K562 (cell line): ENCODE results near the gene CERS2. TPM values are rescaled to one million over a fixed set of nuclear protein-coding genes. Genes with fewer than 3 reads are reported as not detected.

Source experiments
- BCL6 ChIP-seq: fragments of 250-450 bp; sonication (Bioruptor Pico); IDR thresholded peaks from 2 replicates; pipeline ENCODE4 v1.4.0; 2020
- BMI1 ChIP-seq: fragments of 150-350 bp; IDR thresholded peaks from 2 replicates; pipeline ENCODE4 v1.6.1; 2014; ENCODE audit warnings: low read length
- CHD2 ChIP-seq: IDR thresholded peaks from 2 replicates; pipeline ENCODE4 v1.6.1; 2011; ENCODE audit warnings: low read depth, low read length
- DACH1 ChIP-seq: fragments of 450-650 bp; IDR thresholded peaks from 2 replicates; pipeline ENCODE4 v1.6.1; 2018; ENCODE audit not compliant: partially characterized antibody
- DIDO1 ChIP-seq: fragments of 450-650 bp; IDR thresholded peaks from 2 replicates; pipeline ENCODE4 v1.6.1; 2016; ENCODE audit warnings: low read depth, missing biosample characterization, missing genetic modification characterization
- ETS2 ChIP-seq: IDR thresholded peaks from 2 replicates; pipeline ENCODE4 v1.6.1; 2016; ENCODE audit warnings: borderline replicate concordance, missing genetic modification characterization, mild to moderate bottlenecking, moderate library complexity, missing compliant biosample characterization; ENCODE audit not compliant: poor library complexity, severe bottlenecking
- HEY1 ChIP-seq: fragments of 250-450 bp; sonication (Bioruptor Pico); IDR thresholded peaks from 2 replicates; pipeline ENCODE4 v1.5.0; 2020; ENCODE audit warnings: mild to moderate bottlenecking, moderate library complexity, borderline replicate concordance
- KDM4B ChIP-seq, 2 experiments: fragments of 450-650 bp in 1 of 2; sonication (generic) in 1 of 2; IDR thresholded peaks; 2 replicates each; pipeline ENCODE4 v1.6.1; 2016 to 2017; ENCODE audit warnings: borderline replicate concordance in 2 of 2, antibody characterized with exemption in 1 of 2, low read depth in 1 of 2, mild to moderate bottlenecking in 1 of 2
- KLF10 ChIP-seq: fragments of 250-450 bp; sonication (Bioruptor Pico); IDR thresholded peaks from 2 replicates; pipeline ENCODE4 v1.6.1; 2021; ENCODE audit warnings: matching md5 sums
- MED1 ChIP-seq: sonication (generic); formaldehyde crosslinking; IDR thresholded peaks from 2 replicates; pipeline ENCODE4 v1.8.1; 2023; ENCODE audit warnings: missing genetic modification reagents, borderline replicate concordance
- MXI1 ChIP-seq: IDR thresholded peaks from 2 replicates; pipeline ENCODE4 v1.6.1; 2011; ENCODE audit warnings: low read depth, mild to moderate bottlenecking, improper control_type of control experiment, low read length
- NR1H2 ChIP-seq: sonication (generic); formaldehyde crosslinking; IDR thresholded peaks from 2 replicates; pipeline ENCODE4 v1.4.0; 2020; ENCODE audit warnings: mild to moderate bottlenecking, missing genetic modification reagents
- NR2C1 ChIP-seq, 2 experiments: fragments of 450-650 bp; IDR thresholded peaks; 2 replicates each; pipeline ENCODE4 v1.6.1; 2017; ENCODE audit warnings: mild to moderate bottlenecking in 2 of 2, antibody characterized with exemption in 1 of 2, inconsistent platforms in 1 of 2, missing compliant biosample characterization in 1 of 2, missing genetic modification characterization in 1 of 2
- NR2F6 ChIP-seq: fragments of 450-650 bp; formaldehyde crosslinking; IDR thresholded peaks from 2 replicates; pipeline ENCODE4 v1.4.0; 2020; ENCODE audit warnings: mild to moderate bottlenecking
- POLR2A ChIP-seq: fragments of 450-650 bp; conservative IDR thresholded peaks from 2 replicates; pipeline ENCODE4 v1.6.1; 2016
- POLR2AphosphoS5 ChIP-seq: IDR thresholded peaks from 2 replicates; pipeline ENCODE4 v1.6.1; 2011; ENCODE audit warnings: mild to moderate bottlenecking, low read depth, low read length, moderate library complexity; ENCODE audit not compliant: control insufficient read depth, insufficient read depth
- PTBP1 ChIP-seq: fragments of 200-400 bp; formaldehyde crosslinking; IDR thresholded peaks from 2 replicates; pipeline ENCODE4 v1.6.1; 2017; ENCODE audit warnings: low read depth, low read length
- RBM25 ChIP-seq: fragments of 200-400 bp; formaldehyde crosslinking; IDR thresholded peaks from 2 replicates; pipeline ENCODE4 v1.6.1; 2018; ENCODE audit warnings: low read length, low read depth, moderate library complexity; ENCODE audit not compliant: severe bottlenecking
- STAT5B ChIP-seq: fragments of 250-450 bp; sonication (Bioruptor Pico); IDR thresholded peaks from 2 replicates; pipeline ENCODE4 v1.8.0; 2021; ENCODE audit warnings: mild to moderate bottlenecking, inconsistent platforms
- TCFL5 ChIP-seq: fragments of 250-450 bp; sonication (Bioruptor Pico); conservative IDR thresholded peaks from 2 replicates; pipeline ENCODE4 v1.6.1; 2021; ENCODE audit warnings: mild to moderate bottlenecking, moderate library complexity, matching md5 sums
- TRIM28 ChIP-seq: fragments of 450-650 bp; IDR thresholded peaks from 2 replicates; pipeline ENCODE4 v1.6.1; 2017
- ZNF311 ChIP-seq: fragments of 250-450 bp; sonication (Bioruptor Pico); IDR thresholded peaks from 2 replicates; pipeline ENCODE4 v1.4.0; 2020; ENCODE audit warnings: mild to moderate bottlenecking, moderate library complexity
- polyA plus RNA-seq, 8 experiments: library from polyadenylated mRNA; depleted of rRNA in 4 of 8; stranded (reverse) in 5 of 8; unstranded in 3 of 8; fragments of >200 nt; fragmentation: Nextera tagmentation in 2 of 8; fragmentation: Illumina TruSeq in 1 of 8; extraction: Ambion mirVana in 2 of 8; extraction: Trizol in 1 of 8; gene quantifications; 2 replicates each; pipeline versions ENCODE4 v1.2.1 to v1.2.3, GENCODE V29; 2011 to 2014; ENCODE audit warnings: inconsistent platforms in 1 of 8, missing spikeins in 1 of 8
- total RNA-seq, 7 experiments: library from RNA; depleted of rRNA in 6 of 7; stranded (reverse); fragments of >200 nt in 6 of 7; fragmentation: Illumina TruSeq in 2 of 7; extraction: Trizol in 2 of 7; gene quantifications; 2 replicates each; pipeline versions ENCODE4 v1.2.1 to v1.2.3, GENCODE V29; 2011 to 2021; ENCODE audit warnings: low replicate concordance in 1 of 7
- TF ChIP-seq, protein P1 (sequence below): sonication (generic); formaldehyde crosslinking; IDR thresholded peaks from 2 replicates; pipeline ENCODE4 v1.8.0; 2022; ENCODE audit warnings: mild to moderate bottlenecking, missing genetic modification reagents
- TF ChIP-seq, protein P2 (sequence below): sonication (generic); formaldehyde crosslinking; IDR thresholded peaks from 2 replicates; pipeline ENCODE4 v1.8.1; 2023; ENCODE audit warnings: mild to moderate bottlenecking, missing genetic modification reagents

Gene CERS2
- total and polyA plus RNA-seq, 9 of the 15 experiments (the other 6 are each of a cell fraction or from before 2014, with no cell fraction given): 23.4 to 295 (median 132) TPM

DNA sequence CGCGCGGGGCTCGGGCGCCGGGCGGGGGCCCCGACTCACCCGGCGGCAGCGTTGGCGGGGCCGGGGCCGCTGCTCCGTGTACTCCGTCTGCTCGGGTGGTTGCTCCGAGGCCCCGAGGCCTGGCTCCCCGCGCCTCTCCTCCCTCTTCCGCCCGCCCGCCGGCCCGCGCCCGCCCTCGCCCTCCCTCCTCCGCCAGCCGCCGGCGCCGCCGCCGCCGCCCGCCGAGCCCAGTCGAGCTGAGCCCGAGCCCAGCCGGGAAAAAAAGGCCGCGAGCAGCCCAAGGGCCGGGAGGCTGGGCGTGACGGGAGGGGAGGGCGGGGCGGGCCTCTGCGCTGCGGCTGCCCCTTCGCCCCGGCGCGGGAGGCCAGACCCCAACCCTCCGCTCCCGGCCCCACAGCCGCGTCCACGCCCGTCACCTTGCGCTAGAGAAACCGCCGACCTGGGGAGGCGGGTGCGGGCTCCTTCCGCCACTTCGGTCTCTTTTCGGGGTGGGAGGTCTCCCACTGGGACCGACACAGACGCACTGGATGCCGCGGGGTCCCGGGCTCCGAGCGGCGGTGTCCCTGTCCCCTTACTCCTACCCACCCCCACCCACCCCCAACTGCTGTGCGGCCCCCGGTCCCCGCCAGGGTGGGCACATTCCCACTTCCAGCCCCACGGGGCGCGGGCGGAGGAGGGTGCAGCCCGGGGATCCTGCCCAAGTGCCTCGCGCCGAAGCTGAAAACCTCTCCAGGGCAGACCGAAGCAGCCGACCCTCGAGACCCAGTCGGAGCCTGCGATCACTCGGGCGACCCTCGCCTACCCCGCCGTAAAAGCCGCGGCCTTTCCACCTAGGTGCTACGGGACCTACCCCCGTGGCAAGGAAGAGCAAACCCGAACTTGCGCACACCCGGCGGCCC is at the start of gene CERS2 (continued):
- TF ChIP-seq HEY1 (no peak), DIDO1 (tag) (no peak), BMI1 (no peak), PTBP1 (no peak), KLF10 (CRISPR knock-in tag) (no peak), ZNF311 (CRISPR knock-in tag) (no peak), MED1 (CRISPR knock-in tag) (no peak), STAT5B (CRISPR knock-in tag) (no peak), CHD2 (no peak), NR2F6 (no peak), ETS2 (tag) (no peak), POLR2AphosphoS5 (no peak), DACH1 (no peak), TRIM28 (no peak), TCFL5 (CRISPR knock-in tag) (no peak), POLR2A (peak; percentile 52; the same call in 1 of the 2 replicates), BCL6 (CRISPR knock-in tag) (no peak), RBM25 (no peak), NR1H2 (no peak), KDM4B (IDR thresholded peaks at IDR 0.05; ENCODE audit: borderline replicate concordance in 2 of 2, low read depth in 1 of 2) (no peak), NR2C1 (IDR thresholded peaks at IDR 0.05) (no peak), NR2C1 (tag; IDR thresholded peaks at IDR 0.05) (no peak), MXI1 (no peak)
- TF ChIP-seq, protein P1, sequence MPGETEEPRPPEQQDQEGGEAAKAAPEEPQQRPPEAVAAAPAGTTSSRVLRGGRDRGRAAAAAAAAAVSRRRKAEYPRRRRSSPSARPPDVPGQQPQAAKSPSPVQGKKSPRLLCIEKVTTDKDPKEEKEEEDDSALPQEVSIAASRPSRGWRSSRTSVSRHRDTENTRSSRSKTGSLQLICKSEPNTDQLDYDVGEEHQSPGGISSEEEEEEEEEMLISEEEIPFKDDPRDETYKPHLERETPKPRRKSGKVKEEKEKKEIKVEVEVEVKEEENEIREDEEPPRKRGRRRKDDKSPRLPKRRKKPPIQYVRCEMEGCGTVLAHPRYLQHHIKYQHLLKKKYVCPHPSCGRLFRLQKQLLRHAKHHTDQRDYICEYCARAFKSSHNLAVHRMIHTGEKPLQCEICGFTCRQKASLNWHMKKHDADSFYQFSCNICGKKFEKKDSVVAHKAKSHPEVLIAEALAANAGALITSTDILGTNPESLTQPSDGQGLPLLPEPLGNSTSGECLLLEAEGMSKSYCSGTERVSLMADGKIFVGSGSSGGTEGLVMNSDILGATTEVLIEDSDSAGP (CRISPR knock-in tag): no peak
- TF ChIP-seq, protein P2, sequence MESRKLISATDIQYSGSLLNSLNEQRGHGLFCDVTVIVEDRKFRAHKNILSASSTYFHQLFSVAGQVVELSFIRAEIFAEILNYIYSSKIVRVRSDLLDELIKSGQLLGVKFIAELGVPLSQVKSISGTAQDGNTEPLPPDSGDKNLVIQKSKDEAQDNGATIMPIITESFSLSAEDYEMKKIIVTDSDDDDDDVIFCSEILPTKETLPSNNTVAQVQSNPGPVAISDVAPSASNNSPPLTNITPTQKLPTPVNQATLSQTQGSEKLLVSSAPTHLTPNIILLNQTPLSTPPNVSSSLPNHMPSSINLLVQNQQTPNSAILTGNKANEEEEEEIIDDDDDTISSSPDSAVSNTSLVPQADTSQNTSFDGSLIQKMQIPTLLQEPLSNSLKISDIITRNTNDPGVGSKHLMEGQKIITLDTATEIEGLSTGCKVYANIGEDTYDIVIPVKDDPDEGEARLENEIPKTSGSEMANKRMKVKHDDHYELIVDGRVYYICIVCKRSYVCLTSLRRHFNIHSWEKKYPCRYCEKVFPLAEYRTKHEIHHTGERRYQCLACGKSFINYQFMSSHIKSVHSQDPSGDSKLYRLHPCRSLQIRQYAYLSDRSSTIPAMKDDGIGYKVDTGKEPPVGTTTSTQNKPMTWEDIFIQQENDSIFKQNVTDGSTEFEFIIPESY (CRISPR knock-in tag): no peak
